GM19328 (cell line): ENCODE data around the gene ZNF790.
A peak's percentile ranks its signal among the peaks of the same experiment; 100 is the strongest.

Experiments used
- ATAC-seq: cut with Tn5 transposase; IDR thresholded peaks from one replicate; pipeline ENCODE4 v1.9.1; 2021; ENCODE audit warnings: mild to moderate bottlenecking, moderate library complexity; ENCODE audit not compliant: unreplicated experiment

Gene ZNF790

GRCh38 chr19:36772311-36773222 lies 65.6 kb downstream of the ZNF790 start, which contains the start of gene ZNF850:
Gene ZNF850 (minus strand): TSS chr19:36772807. CDS start chr19:36762606, 10,201 bp downstream.
- ATAC-seq: peak; percentile 91

GRCh38 chr19:36771261-36772231 lies 66.6 kb downstream of the ZNF790 start:
- ATAC-seq: no peak
